ENCODE measurements around the gene OSTM1.
"Not testable (repeated sequence)": the region's sequence is repeated elsewhere in the genome, so short reads cannot be mapped to it uniquely, and the experiment has no call there.

OSTM1 gene

GRCh38 chr6:108009894-108010293 lies 64.6 kb downstream of the OSTM1 start:
- Histone ChIP-seq H3K36me3 (ENCODE audit: control insufficient read depth, low read length) (no peaks in the 10 kb centered on the region), H3K27ac (ENCODE audit: low read depth, low read length) (no peak overlapping the region), H3K4me2 (ENCODE audit: low read length) (no peak overlapping the region), H3K27me3 (ENCODE audit: control insufficient read depth, low read length) (no peaks in the 10 kb centered on the region), H3K79me2 (ENCODE audit: control insufficient read depth, low read length) (no peaks in the 10 kb centered on the region), H3F3A (ENCODE audit: control insufficient read depth, insufficient read depth) (no peaks in the 10 kb centered on the region), H3K4me3 (ENCODE audit: low read length) (no peak overlapping the region), H3K9me2 (replicated peaks; ENCODE audit: control insufficient read depth, low read length) (no peaks in the 10 kb centered on the region), H4K20me1 (ENCODE audit: control insufficient read depth, insufficient read depth, low read depth, low read length) (no peaks in the 10 kb centered on the region), H3K4me1 (ENCODE audit: control insufficient read depth, low read length) (no peaks in the 10 kb centered on the region), H3K9me3 (ENCODE audit: control insufficient read depth, insufficient read depth, low read length) (peaks cover 5% of the 10 kb centered on the region)
- TF ChIP-seq EZH2phosphoT487 (IDR thresholded peaks at IDR 0.05; ENCODE audit: borderline replicate concordance, low read length) (no peak), CTCF (IDR thresholded peaks at IDR 0.05; ENCODE audit: low read depth, low read length, poor library complexity, severe bottlenecking) (no peak)

GRCh38 chr6:108009258-108009657 lies 65.3 kb downstream of the OSTM1 start:
- H3F3A ChIP-seq (ENCODE audit: control insufficient read depth, insufficient read depth); H3K36me3 ChIP-seq (ENCODE audit: control insufficient read depth, low read length); H3K27ac ChIP-seq (ENCODE audit: low read depth, low read length); H3K9me2 ChIP-seq (replicated peaks; ENCODE audit: control insufficient read depth, low read length); H3K4me2 ChIP-seq (ENCODE audit: low read length); H3K27me3 ChIP-seq (ENCODE audit: control insufficient read depth, low read length); H3K9me3 ChIP-seq (ENCODE audit: control insufficient read depth, insufficient read depth, low read length); H3K4me3 ChIP-seq (ENCODE audit: low read length); H3K4me1 ChIP-seq (ENCODE audit: control insufficient read depth, low read length); H3K79me2 ChIP-seq (ENCODE audit: control insufficient read depth, low read length); H4K20me1 ChIP-seq (ENCODE audit: control insufficient read depth, insufficient read depth, low read depth, low read length): not testable (repeated sequence)

- Histone ChIP-seq H3K27ac (ENCODE audit: low read depth, low read length) (no peak overlapping the region), H3K4me1 (ENCODE audit: control insufficient read depth, low read length) (no peaks in the 10 kb centered on the region), H3K36me3 (ENCODE audit: control insufficient read depth, low read length) (no peaks in the 10 kb centered on the region), H3K4me2 (ENCODE audit: low read length) (no peak overlapping the region), H3K4me3 (ENCODE audit: low read length) (no peak overlapping the region), H3K9me3 (ENCODE audit: control insufficient read depth, insufficient read depth, low read length) (peaks cover 5% of the 10 kb centered on the region), H3K9me2 (replicated peaks; ENCODE audit: control insufficient read depth, low read length) (no peaks in the 10 kb centered on the region), H4K20me1 (ENCODE audit: control insufficient read depth, insufficient read depth, low read depth, low read length) (no peaks in the 10 kb centered on the region), H3F3A (ENCODE audit: control insufficient read depth, insufficient read depth) (no peaks in the 10 kb centered on the region), H3K79me2 (ENCODE audit: control insufficient read depth, low read length) (no peaks in the 10 kb centered on the region), H3K27me3 (ENCODE audit: control insufficient read depth, low read length) (no peaks in the 10 kb centered on the region)
- TF ChIP-seq CTCF (IDR thresholded peaks at IDR 0.05; ENCODE audit: low read depth, low read length, poor library complexity, severe bottlenecking) (no peak), EZH2phosphoT487 (IDR thresholded peaks at IDR 0.05; ENCODE audit: borderline replicate concordance, low read length) (no peak)
These were observed 66.2 kb downstream of the OSTM1 start for GRCh38 chr6:108008363-108008762.

GRCh38 chr6:108005961-108006360 lies 68.6 kb downstream of the OSTM1 start:
- Histone ChIP-seq H3K4me1 (ENCODE audit: control insufficient read depth, low read length) (peaks cover 4% of the 10 kb centered on the region; the same call in 1 of the 2 replicates), H3F3A (ENCODE audit: control insufficient read depth, insufficient read depth) (no peaks in the 10 kb centered on the region), H3K9me2 (replicated peaks; ENCODE audit: control insufficient read depth, low read length) (no peaks in the 10 kb centered on the region), H3K27ac (ENCODE audit: low read depth, low read length) (no peak overlapping the region), H3K79me2 (ENCODE audit: control insufficient read depth, low read length) (no peaks in the 10 kb centered on the region), H3K27me3 (ENCODE audit: control insufficient read depth, low read length) (no peaks in the 10 kb centered on the region), H3K36me3 (ENCODE audit: control insufficient read depth, low read length) (no peaks in the 10 kb centered on the region), H4K20me1 (ENCODE audit: control insufficient read depth, insufficient read depth, low read depth, low read length) (no peaks in the 10 kb centered on the region), H3K4me2 (ENCODE audit: low read length) (no peak overlapping the region), H3K9me3 (ENCODE audit: control insufficient read depth, insufficient read depth, low read length) (peaks cover 5% of the 10 kb centered on the region), H3K4me3 (ENCODE audit: low read length) (no peak overlapping the region)
- TF ChIP-seq EZH2phosphoT487 (IDR thresholded peaks at IDR 0.05; ENCODE audit: borderline replicate concordance, low read length) (no peak), CTCF (IDR thresholded peaks at IDR 0.05; ENCODE audit: low read depth, low read length, poor library complexity, severe bottlenecking) (no peak)
